Loucy (cell line): ENCODE measurements around the gene SLC22A23.
A peak's percentile ranks its signal among the peaks of the same experiment; 100 is the strongest.

Experiments used
- H2AFZ ChIP-seq: fragments of 200-600 bp; sonication (generic); 2 replicates; pipeline ENCODE4 v1.6.0; 2016; ENCODE audit warnings: antibody characterized with exemption, mild to moderate bottlenecking, low read length, moderate library complexity
- H3F3A ChIP-seq: fragments of 200-600 bp; 2 replicates; pipeline ENCODE4 v1.6.0; 2016; ENCODE audit warnings: antibody characterized with exemption, low read depth, mild to moderate bottlenecking
- H3K27me3 ChIP-seq: fragments of 200-600 bp; sonication (generic); 2 replicates; pipeline ENCODE4 v1.6.1; 2014; ENCODE audit warnings: low read length, mild to moderate bottlenecking; ENCODE audit not compliant: insufficient read depth, poor library complexity, severe bottlenecking
- H3K36me3 ChIP-seq: fragments of 200-600 bp; sonication (generic); 2 replicates; pipeline ENCODE4 v1.6.1; 2016; ENCODE audit warnings: low read length; ENCODE audit not compliant: insufficient read depth
- H3K4me1 ChIP-seq: fragments of 200-600 bp; sonication (generic); 2 replicates; pipeline ENCODE4 v1.5.1; 2014; ENCODE audit warnings: low read length, mild to moderate bottlenecking; ENCODE audit not compliant: insufficient read depth, poor library complexity, severe bottlenecking
- H3K4me2 ChIP-seq: fragments of 200-600 bp; sonication (generic); 2 replicates; pipeline ENCODE4 v1.6.0; 2014; ENCODE audit warnings: antibody characterized with exemption, low read length, low read depth, mild to moderate bottlenecking; ENCODE audit not compliant: poor library complexity, severe bottlenecking
- H3K4me3 ChIP-seq: fragments of 200-600 bp; sonication (generic); 2 replicates; pipeline ENCODE4 v1.5.1; 2014; ENCODE audit warnings: low read length, mild to moderate bottlenecking, mixed read lengths; ENCODE audit not compliant: poor library complexity, severe bottlenecking
- H3K79me2 ChIP-seq: fragments of 200-600 bp; sonication (generic); 2 replicates; pipeline ENCODE4 v1.6.1; 2014; ENCODE audit warnings: low read length; ENCODE audit not compliant: insufficient read depth
- H3K9ac ChIP-seq: fragments of 200-600 bp; sonication (generic); 2 replicates; pipeline ENCODE4 v1.6.0; 2014; ENCODE audit warnings: mild to moderate bottlenecking, low read depth, low read length, moderate library complexity; ENCODE audit not compliant: poor library complexity, severe bottlenecking
- H3K9me2 ChIP-seq: fragments of 200-600 bp; sonication (generic); replicated peaks from 2 replicates; pipeline ENCODE4 v1.6.1; 2016; ENCODE audit warnings: low read depth, low read length, mixed read lengths
- H3K9me3 ChIP-seq: fragments of 200-600 bp; sonication (generic); 2 replicates; pipeline ENCODE4 v1.6.1; 2014; ENCODE audit warnings: mild to moderate bottlenecking, antibody characterized with exemption, low read length, low read depth; ENCODE audit not compliant: insufficient read depth
- H4K20me1 ChIP-seq: fragments of 200-600 bp; sonication (generic); 2 replicates; pipeline ENCODE4 v1.6.0; 2014; ENCODE audit warnings: antibody characterized with exemption, low read length, mild to moderate bottlenecking; ENCODE audit not compliant: insufficient read depth, poor library complexity, severe bottlenecking
- EZH2phosphoT487 ChIP-seq: fragments of 200-600 bp; IDR thresholded peaks from 2 replicates; pipeline ENCODE4 v1.6.1; 2018; ENCODE audit warnings: antibody characterized with exemption, mild to moderate bottlenecking, moderate library complexity, borderline replicate concordance
- TF ChIP-seq, protein P1 (sequence below): fragments of 200-600 bp; sonication (generic); conservative IDR thresholded peaks from 2 replicates; pipeline ENCODE4 v1.5.1; 2014; ENCODE audit warnings: mild to moderate bottlenecking, antibody characterized with exemption, low read length

SLC22A23 gene

DNA sequence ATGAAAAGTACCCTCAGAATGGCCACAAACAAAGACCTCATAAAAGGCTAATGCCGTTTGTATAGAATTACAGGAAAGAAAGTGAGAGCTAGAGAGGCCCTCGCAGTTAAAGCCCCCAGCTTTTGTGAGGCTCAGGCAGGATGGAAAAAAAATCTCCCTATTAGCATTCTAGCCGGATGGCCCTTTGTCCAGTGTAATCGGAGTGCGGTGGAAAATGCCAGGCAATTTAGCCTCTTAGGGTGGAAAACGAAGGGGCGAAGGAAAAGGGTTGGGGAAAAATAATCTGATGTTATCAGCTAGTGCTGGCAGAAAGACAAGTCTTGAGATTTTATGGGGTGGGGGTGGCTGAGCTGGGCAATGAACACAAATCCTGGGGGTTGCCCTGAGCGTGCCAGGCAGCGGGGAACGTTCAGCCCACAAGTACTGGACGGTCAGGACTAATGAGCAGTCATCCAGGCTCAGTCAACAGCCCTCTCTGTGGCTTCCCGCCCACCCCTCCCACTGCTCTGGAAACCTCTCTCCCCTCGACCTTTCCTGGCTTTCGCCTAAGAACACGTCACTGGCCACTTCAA is 105.7 kb downstream of the SLC22A23 start:
- H3K9ac ChIP-seq: peak overlapping the region; percentile 59
- TF ChIP-seq, protein P1, sequence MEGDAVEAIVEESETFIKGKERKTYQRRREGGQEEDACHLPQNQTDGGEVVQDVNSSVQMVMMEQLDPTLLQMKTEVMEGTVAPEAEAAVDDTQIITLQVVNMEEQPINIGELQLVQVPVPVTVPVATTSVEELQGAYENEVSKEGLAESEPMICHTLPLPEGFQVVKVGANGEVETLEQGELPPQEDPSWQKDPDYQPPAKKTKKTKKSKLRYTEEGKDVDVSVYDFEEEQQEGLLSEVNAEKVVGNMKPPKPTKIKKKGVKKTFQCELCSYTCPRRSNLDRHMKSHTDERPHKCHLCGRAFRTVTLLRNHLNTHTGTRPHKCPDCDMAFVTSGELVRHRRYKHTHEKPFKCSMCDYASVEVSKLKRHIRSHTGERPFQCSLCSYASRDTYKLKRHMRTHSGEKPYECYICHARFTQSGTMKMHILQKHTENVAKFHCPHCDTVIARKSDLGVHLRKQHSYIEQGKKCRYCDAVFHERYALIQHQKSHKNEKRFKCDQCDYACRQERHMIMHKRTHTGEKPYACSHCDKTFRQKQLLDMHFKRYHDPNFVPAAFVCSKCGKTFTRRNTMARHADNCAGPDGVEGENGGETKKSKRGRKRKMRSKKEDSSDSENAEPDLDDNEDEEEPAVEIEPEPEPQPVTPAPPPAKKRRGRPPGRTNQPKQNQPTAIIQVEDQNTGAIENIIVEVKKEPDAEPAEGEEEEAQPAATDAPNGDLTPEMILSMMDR: no peak
- TF ChIP-seq EZH2phosphoT487: no peak
- peak overlapping the region; percentile 37 for H3K4me3 ChIP-seq
- no peaks in the 10 kb centered on the region for H4K20me1 ChIP-seq
- no peaks in the 10 kb centered on the region for H3K27me3 ChIP-seq
- H3K79me2 ChIP-seq: no peaks in the 10 kb centered on the region
- peaks cover 72% of the 10 kb centered on the region for H3K4me1 ChIP-seq
- H3F3A ChIP-seq: peaks cover 9% of the 10 kb centered on the region; the same call in 1 of the 2 replicates
- H3K4me2 ChIP-seq: peak overlapping the region; percentile 63
- H3K36me3 ChIP-seq: no peaks in the 10 kb centered on the region
- no peaks in the 10 kb centered on the region for H3K9me2 ChIP-seq
- H2AFZ ChIP-seq: peak overlapping the region; percentile 65; the same call in 1 of the 2 replicates
- no peaks in the 10 kb centered on the region for H3K9me3 ChIP-seq

DNA sequence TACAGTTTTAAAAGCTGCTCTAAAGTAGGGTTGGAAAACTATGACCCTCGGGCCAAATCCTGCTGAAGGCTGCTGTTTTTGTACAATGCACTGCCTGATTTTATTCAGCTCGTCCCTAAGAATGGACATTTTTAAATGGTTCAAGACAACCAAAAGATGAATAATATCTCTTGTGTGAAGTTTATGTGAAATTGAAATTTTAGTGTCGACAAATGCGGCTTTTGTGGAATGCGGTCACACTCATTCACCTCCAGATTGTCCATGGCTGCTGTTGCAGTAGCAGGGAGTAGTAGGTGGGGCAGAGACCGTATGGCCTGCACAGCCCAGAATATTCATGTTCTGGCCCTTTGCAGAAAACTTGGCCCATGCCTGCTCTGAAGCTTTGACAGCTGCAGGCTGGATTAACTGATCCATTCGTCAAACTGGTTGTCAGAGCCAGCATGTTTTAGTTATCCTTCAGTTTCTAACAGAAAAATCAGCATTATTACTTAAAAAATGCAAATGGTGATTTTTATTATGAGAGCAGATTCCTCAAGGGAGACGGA is 106.5 kb downstream of the SLC22A23 start:
- peaks cover 5% of the 10 kb centered on the region; the same call in 1 of the 2 replicates for H3F3A ChIP-seq
- H4K20me1 ChIP-seq: no peaks in the 10 kb centered on the region
- H3K4me2 ChIP-seq: peak overlapping the region; percentile 63
- no peaks in the 10 kb centered on the region for H3K9me2 ChIP-seq
- H3K36me3 ChIP-seq: no peaks in the 10 kb centered on the region
- TF ChIP-seq, protein P1: no peak
- no peak for TF ChIP-seq EZH2phosphoT487
- H3K9me3 ChIP-seq: no peaks in the 10 kb centered on the region
- H3K79me2 ChIP-seq: no peaks in the 10 kb centered on the region
- peak overlapping the region; percentile 59 for H3K9ac ChIP-seq
- peak overlapping the region; percentile 37 for H3K4me3 ChIP-seq
- H2AFZ ChIP-seq: no peak overlapping the region
- H3K27me3 ChIP-seq: no peaks in the 10 kb centered on the region
- peaks cover 65% of the 10 kb centered on the region for H3K4me1 ChIP-seq

DNA sequence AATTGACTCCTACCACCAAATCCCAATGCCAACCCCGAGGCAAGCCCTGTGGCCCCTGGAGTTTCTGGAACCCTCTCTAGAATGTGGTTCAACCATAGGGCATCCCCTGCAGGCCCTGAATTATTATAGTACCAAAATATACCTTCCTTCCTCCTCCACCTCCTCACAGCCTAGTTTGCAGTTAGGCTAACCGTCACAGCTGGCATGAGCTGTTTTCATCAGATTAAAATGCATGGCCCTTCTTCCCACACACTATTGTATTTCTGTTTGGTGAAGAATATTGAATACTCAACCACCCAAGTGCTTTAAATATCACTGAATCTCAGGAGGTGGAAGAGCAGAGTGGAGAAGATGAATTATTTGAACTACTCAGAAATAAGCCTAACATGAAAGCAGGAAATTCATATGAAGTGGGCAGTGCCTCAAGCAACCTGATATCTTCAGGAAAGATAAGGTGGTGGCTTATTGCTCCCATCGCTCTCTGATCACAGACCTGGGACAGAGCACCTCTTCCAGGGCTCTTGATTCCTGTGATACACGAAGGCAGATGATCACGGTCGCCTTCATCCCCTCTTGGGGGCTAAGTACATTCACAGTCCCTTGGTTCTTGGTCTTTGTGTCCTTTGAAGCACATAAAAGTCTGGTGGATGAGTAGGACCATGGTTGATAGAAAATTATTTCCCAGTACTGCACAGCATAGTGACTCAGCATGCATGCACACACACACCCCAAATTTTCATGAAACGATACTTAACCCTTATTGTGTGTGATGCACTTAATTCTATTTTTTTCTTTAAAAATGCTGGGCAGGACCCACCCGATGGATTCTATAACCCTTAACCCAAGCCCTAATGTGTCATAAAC is 107.2 kb downstream of the SLC22A23 start:
- TF ChIP-seq, protein P1: no peak
- TF ChIP-seq EZH2phosphoT487: no peak
- Histone ChIP-seq H3K79me2 (no peaks in the 10 kb centered on the region), H3K27me3 (no peaks in the 10 kb centered on the region), H3F3A (no peaks in the 10 kb centered on the region), H3K9ac (peak overlapping the region; percentile 59), H2AFZ (no peak overlapping the region), H3K36me3 (no peaks in the 10 kb centered on the region), H3K4me2 (peak overlapping the region; percentile 1), H4K20me1 (no peaks in the 10 kb centered on the region), H3K9me2 (no peaks in the 10 kb centered on the region), H3K9me3 (no peaks in the 10 kb centered on the region), H3K4me1 (peaks cover 58% of the 10 kb centered on the region), H3K4me3 (no peak overlapping the region)
